Activated T-helper 1 cell treated with Interleukin-2 at 50 U/mL for 16 hours (primary cell): ENCODE data around the gene KCNN4.
"Not testable (repeated sequence)": the region's sequence is repeated elsewhere in the genome, so short reads cannot be mapped to it uniquely, and the experiment has no call there.

Source experiments
- DNase-seq: peaks from one replicate; pipeline ENCODE4 v3.0.0-alpha.2; 2020; ENCODE audit warnings: low read depth

KCNN4 gene

GRCh38 chr19:43774103-43774939 is 6.5 kb downstream of the KCNN4 start:
- DNase-seq, result no peak

GRCh38 chr19:43773725-43774102 is 7.1 kb downstream of the KCNN4 start:
- DNase-seq, result no peak

GRCh38 chr19:43769256-43769655 is 11.5 kb downstream of the KCNN4 start:
- DNase-seq, result no peak

- no peak for DNase-seq
Observed at GRCh38 chr19:43768273-43769050, 12.3 kb downstream of the KCNN4 start.

GRCh38 chr19:43767818-43768217 is 13.0 kb downstream of the KCNN4 start:
- no peak for DNase-seq

GRCh38 chr19:43767316-43767715 is 13.5 kb downstream of the KCNN4 start:
- no peak for DNase-seq

GRCh38 chr19:43766755-43767043 is 14.1 kb downstream of the KCNN4 start:
- DNase-seq, result no peak

GRCh38 chr19:43765109-43765876 is 15.5 kb downstream of the KCNN4 start:
- peak; percentile 58 for DNase-seq

GRCh38 chr19:43764684-43765083 is 16.1 kb downstream of the KCNN4 start:
- not testable (repeated sequence) for DNase-seq

GRCh38 chr19:43763473-43763939 is 17.3 kb downstream of the KCNN4 start:
- no peak for DNase-seq

GRCh38 chr19:43762814-43763213 is 18.0 kb downstream of the KCNN4 start:
- no peak for DNase-seq

GRCh38 chr19:43760941-43761340 is 19.8 kb downstream of the KCNN4 start:
- no peak for DNase-seq

GRCh38 chr19:43759515-43759914 is 21.3 kb downstream of the KCNN4 start:
- no peak for DNase-seq

GRCh38 chr19:43755256-43755801 is 25.4 kb downstream of the KCNN4 start:
- peak; percentile 64 for DNase-seq

- peak; percentile 99 for DNase-seq
Observed at GRCh38 chr19:43754503-43755255, 26.1 kb downstream of the KCNN4 start, which contains the start of gene SMG9. TSS of gene SMG9 (minus strand) at chr19:43754962. CDS start at chr19:43750741, 4,221 bp downstream.

- no peak for DNase-seq
Observed at GRCh38 chr19:43754253-43754502, 26.6 kb downstream of the KCNN4 start.

- DNase-seq, result no peak
Observed at GRCh38 chr19:43752287-43752875, 28.4 kb downstream of the KCNN4 start.

- DNase-seq, result no peak
Observed at GRCh38 chr19:43751466-43752220, 29.1 kb downstream of the KCNN4 start.

- DNase-seq, result no peak
Observed at GRCh38 chr19:43749898-43750297, 30.9 kb downstream of the KCNN4 start.

GRCh38 chr19:43749152-43749551 is 31.6 kb downstream of the KCNN4 start:
- no peak for DNase-seq

GRCh38 chr19:43748685-43749084 is 32.1 kb downstream of the KCNN4 start:
- DNase-seq, result no peak
